SU-DHL-6 (cell line): Measurements from ENCODE around the gene TREM2.

Source experiments
- CTCF ChIP-seq: fragments of 200-600 bp; sonication (generic); IDR thresholded peaks from one replicate; pipeline ENCODE4 v1.5.1; 2017; ENCODE audit warnings: antibody characterized with exemption, mild to moderate bottlenecking, low read length, moderate library complexity; ENCODE audit not compliant: insufficient read depth, poor library complexity, severe bottlenecking
- EZH2phosphoT487 ChIP-seq: fragments of 200-600 bp; sonication (generic), shearing (Covaris generic); conservative IDR thresholded peaks from 2 replicates; pipeline ENCODE4 v1.6.1; 2018; ENCODE audit warnings: mild to moderate bottlenecking, antibody characterized with exemption, low read length, moderate library complexity, mixed read lengths

- no peak for TF ChIP-seq CTCF
- no peak for TF ChIP-seq EZH2phosphoT487
Observed at GRCh38 chr6:41200901-41201763, 38.2 kb upstream of the TREM2 start, which contains the start of gene TREML2.
